Measurements from ENCODE around the gene JAG1. TPM values are rescaled to one million over a fixed set of nuclear protein-coding genes. Genes with fewer than 3 reads are reported as not detected.

The JAG1 gene
- total RNA-seq, 1 donor: 60.1 TPM

DNA sequence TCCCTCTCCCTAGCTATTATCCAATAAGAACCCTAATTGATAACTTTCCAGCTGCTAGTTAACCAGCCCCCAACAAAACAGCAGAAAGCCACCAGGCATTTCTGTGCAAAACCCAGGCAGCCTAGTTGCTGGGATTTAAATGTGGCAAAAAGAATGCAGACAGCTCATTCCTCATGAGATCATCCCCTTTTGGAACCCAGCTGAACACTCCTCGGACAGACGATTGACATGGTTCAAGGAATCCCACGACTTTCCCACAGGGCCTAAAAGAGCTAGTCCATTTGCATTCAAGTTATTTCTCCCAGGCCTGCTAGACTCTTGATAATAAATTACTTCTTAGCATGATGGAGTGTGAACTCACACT, 24.0 kb downstream of the JAG1 start:
- Histone ChIP-seq H3K27me3 (ENCODE audit: insufficient read depth, low read length) (no peaks in the 10 kb centered on the region), H3K79me2 (ENCODE audit: insufficient read depth, low read length) (peaks cover 19% of the 10 kb centered on the region), H3K4me1 (ENCODE audit: insufficient read depth, low read length) (peaks cover 56% of the 10 kb centered on the region), H3K4me3 (ENCODE audit: insufficient read depth, low read length) (no peak overlapping the region), H4K20me1 (ENCODE audit: insufficient read depth, low read length) (no peaks in the 10 kb centered on the region), H3K9me3 (ENCODE audit: low read depth, low read length) (no peaks in the 10 kb centered on the region), H3K36me3 (ENCODE audit: insufficient read depth, low read length) (peaks cover 66% of the 10 kb centered on the region), H3K4me2 (ENCODE audit: insufficient read depth, low read length) (no peak overlapping the region), H3K27ac (ENCODE audit: low read depth, low read length) (peak overlapping the region; percentile 84), H2AFZ (ENCODE audit: low read length) (no peak overlapping the region)
- DNase-seq (ENCODE audit: insufficient read length, low spot score, missing footprints): no peak
- no peak for TF ChIP-seq CTCF (IDR thresholded peaks at IDR 0.05; ENCODE audit: extremely low read depth, low read depth, low read length)

GRCh38 chr20:10649080-10649796, 24.6 kb downstream of the JAG1 start:
- no peak for DNase-seq (ENCODE audit: insufficient read length, low spot score, missing footprints)
- no peak overlapping the region for H3K4me3 ChIP-seq (ENCODE audit: insufficient read depth, low read length)
- H3K27ac ChIP-seq (ENCODE audit: low read depth, low read length): peak overlapping the region; percentile 84
- no peak for TF ChIP-seq CTCF (IDR thresholded peaks at IDR 0.05; ENCODE audit: extremely low read depth, low read depth, low read length)
- H3K79me2 ChIP-seq (ENCODE audit: insufficient read depth, low read length): peaks cover 19% of the 10 kb centered on the region
- peaks cover 71% of the 10 kb centered on the region for H3K36me3 ChIP-seq (ENCODE audit: insufficient read depth, low read length)
- no peaks in the 10 kb centered on the region for H3K27me3 ChIP-seq (ENCODE audit: insufficient read depth, low read length)
- no peaks in the 10 kb centered on the region for H3K9me3 ChIP-seq (ENCODE audit: low read depth, low read length)
- peaks cover 51% of the 10 kb centered on the region for H3K4me1 ChIP-seq (ENCODE audit: insufficient read depth, low read length)
- H2AFZ ChIP-seq (ENCODE audit: low read length): no peak overlapping the region
- peak overlapping the region; percentile 43 for H3K4me2 ChIP-seq (ENCODE audit: insufficient read depth, low read length)
- H4K20me1 ChIP-seq (ENCODE audit: insufficient read depth, low read length): no peaks in the 10 kb centered on the region

GRCh38 chr20:10648651-10649050, 25.1 kb downstream of the JAG1 start:
- peaks cover 77% of the 10 kb centered on the region for H3K36me3 ChIP-seq (ENCODE audit: insufficient read depth, low read length)
- no peaks in the 10 kb centered on the region for H3K27me3 ChIP-seq (ENCODE audit: insufficient read depth, low read length)
- no peak for TF ChIP-seq CTCF (IDR thresholded peaks at IDR 0.05; ENCODE audit: extremely low read depth, low read depth, low read length)
- H3K4me2 ChIP-seq (ENCODE audit: insufficient read depth, low read length): peak overlapping the region; percentile 43
- no peak overlapping the region for H2AFZ ChIP-seq (ENCODE audit: low read length)
- peaks cover 19% of the 10 kb centered on the region for H3K79me2 ChIP-seq (ENCODE audit: insufficient read depth, low read length)
- H3K9me3 ChIP-seq (ENCODE audit: low read depth, low read length): no peaks in the 10 kb centered on the region
- H3K27ac ChIP-seq (ENCODE audit: low read depth, low read length): peak overlapping the region; percentile 84
- no peak overlapping the region for H3K4me3 ChIP-seq (ENCODE audit: insufficient read depth, low read length)
- H3K4me1 ChIP-seq (ENCODE audit: insufficient read depth, low read length): peaks cover 45% of the 10 kb centered on the region
- peak; percentile 92 for DNase-seq (ENCODE audit: insufficient read length, low spot score, missing footprints)
- no peaks in the 10 kb centered on the region for H4K20me1 ChIP-seq (ENCODE audit: insufficient read depth, low read length)

DNA sequence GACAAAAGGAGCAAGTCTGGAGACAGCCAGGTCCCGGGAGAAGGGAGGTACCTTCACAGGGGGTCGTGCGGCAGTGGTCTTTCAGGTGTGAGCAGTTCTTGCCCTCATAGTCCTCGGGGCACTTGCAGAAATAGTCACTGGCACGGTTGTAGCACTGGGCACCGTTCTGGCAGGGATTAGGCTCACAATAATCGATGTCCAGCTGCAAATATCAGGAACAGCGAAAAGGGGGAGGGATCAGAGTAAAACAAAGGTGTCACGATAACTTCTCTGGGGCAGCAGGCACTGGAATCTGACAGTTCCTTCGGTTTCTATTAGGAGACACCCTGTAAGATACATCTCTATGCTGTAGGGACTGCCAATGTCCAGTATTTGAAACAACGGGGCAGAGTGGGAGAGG, 25.9 kb downstream of the JAG1 start:
- H3K4me3 ChIP-seq (ENCODE audit: insufficient read depth, low read length): no peak overlapping the region
- H4K20me1 ChIP-seq (ENCODE audit: insufficient read depth, low read length): no peaks in the 10 kb centered on the region
- peaks cover 19% of the 10 kb centered on the region for H3K79me2 ChIP-seq (ENCODE audit: insufficient read depth, low read length)
- H3K9me3 ChIP-seq (ENCODE audit: low read depth, low read length): no peaks in the 10 kb centered on the region
- H3K36me3 ChIP-seq (ENCODE audit: insufficient read depth, low read length): peaks cover 83% of the 10 kb centered on the region
- peaks cover 47% of the 10 kb centered on the region for H3K4me1 ChIP-seq (ENCODE audit: insufficient read depth, low read length)
- DNase-seq (ENCODE audit: insufficient read length, low spot score, missing footprints): no peak
- no peak overlapping the region for H3K4me2 ChIP-seq (ENCODE audit: insufficient read depth, low read length)
- no peaks in the 10 kb centered on the region for H3K27me3 ChIP-seq (ENCODE audit: insufficient read depth, low read length)
- peak overlapping the region; percentile 84 for H3K27ac ChIP-seq (ENCODE audit: low read depth, low read length)
- TF ChIP-seq CTCF (IDR thresholded peaks at IDR 0.05; ENCODE audit: extremely low read depth, low read depth, low read length): no peak
- no peak overlapping the region for H2AFZ ChIP-seq (ENCODE audit: low read length)

All from osteoblast (primary cell).